ENCODE results near the gene VEZT. TPM values are rescaled to one million over a fixed set of nuclear protein-coding genes. Genes with fewer than 3 reads are reported as not detected.

VEZT gene
- polyA plus RNA-seq, 1 of the 3 experiments (the other 2 are of a cell fraction): 41.2 TPM

GRCh38 chr12:95217377-95218149, at the start of gene VEZT, which contains the start of gene FGD6 (continued):
- 0 out of 2 replicates have a peak, but pooled peaks have one; percentile 3 for TF ChIP-seq TCF12 (IDR thresholded peaks at IDR 0.05)
- peak; percentile 88 for TF ChIP-seq PBX3 (IDR thresholded peaks at IDR 0.05)
- peak; percentile 72 for TF ChIP-seq POLR2AphosphoS5 (IDR thresholded peaks at IDR 0.05; ENCODE audit: low read depth, low read length)
- TF ChIP-seq RFX5 (IDR thresholded peaks at IDR 0.05; ENCODE audit: low read length): no peak
- TF ChIP-seq SMC3 (IDR thresholded peaks at IDR 0.05; ENCODE audit: low read depth, low read length): peak; percentile 73
- TF ChIP-seq NRF1 (IDR thresholded peaks at IDR 0.05; ENCODE audit: low read depth, low read length): 0 out of 2 replicates have a peak, but pooled peaks have one; percentile 33
- no peak for TF ChIP-seq GATA2 (CRISPR knock-in tag; IDR thresholded peaks at IDR 0.05)
- TF ChIP-seq MAX (IDR thresholded peaks at IDR 0.05; ENCODE audit: low read depth): peak; percentile 88
- no peak for TF ChIP-seq TEAD4 (IDR thresholded peaks at IDR 0.05; ENCODE audit: borderline replicate concordance, insufficient read depth)
- peak; percentile 80 for TF ChIP-seq IRF3 (IDR thresholded peaks at IDR 0.05; ENCODE audit: low read depth, low read length)
- no peak for TF ChIP-seq USF2 (IDR thresholded peaks at IDR 0.05; ENCODE audit: borderline replicate concordance, low read depth, low read length)
- TF ChIP-seq CHD2 (IDR thresholded peaks at IDR 0.05; ENCODE audit: low read length, partially characterized antibody): peak; percentile 88
- TF ChIP-seq YY1 (IDR thresholded peaks at IDR 0.05; ENCODE audit: low read depth): peak; percentile 85; the same call in 1 of the 2 replicates

- TF ChIP-seq YY1 (IDR thresholded peaks at IDR 0.05; ENCODE audit: low read depth) (no peak), USF2 (IDR thresholded peaks at IDR 0.05; ENCODE audit: borderline replicate concordance, low read depth, low read length) (no peak), ELF1 (IDR thresholded peaks at IDR 0.05) (no peak), RAD21 (IDR thresholded peaks at IDR 0.05; ENCODE audit: low read length) (no peak), TEAD4 (IDR thresholded peaks at IDR 0.05; ENCODE audit: borderline replicate concordance, insufficient read depth) (no peak), RCOR1 (IDR thresholded peaks at IDR 0.05; ENCODE audit: low read length) (no peak), MEF2A (IDR thresholded peaks at IDR 0.05; ENCODE audit: borderline replicate concordance, low read depth) (no peak), JUND (IDR thresholded peaks at IDR 0.05) (no peak), MAX (IDR thresholded peaks at IDR 0.05; ENCODE audit: low read depth) (no peak), MXI1 (IDR thresholded peaks at IDR 0.05; ENCODE audit: low read depth, low read length) (no peak), TCF12 (IDR thresholded peaks at IDR 0.05) (no peak), NFIC (IDR thresholded peaks at IDR 0.05; ENCODE audit: borderline replicate concordance) (no peak), EP300 (IDR thresholded peaks at IDR 0.05; ENCODE audit: borderline replicate concordance in 1 of 2, low read depth in 1 of 2, low read length in 1 of 2) (no peak), PBX3 (IDR thresholded peaks at IDR 0.05) (no peak)
- H3K4me1 ChIP-seq (ENCODE audit: control insufficient read depth in 1 of 2, insufficient read depth in 2 of 2, low read depth in 1 of 2, low read length in 1 of 2): peaks cover 14 to 23% of the 10 kb centered on the region in 2 experiments; a peak in 3 of 4 replicates
- H3K9ac ChIP-seq: peak overlapping the region; percentile 15; the same call in 1 of the 2 replicates
- ChIA-PET CTCF (interaction anchor here (0.6 to 1.1 kb wide), 2 partner anchors 49 to 71 kb away, joined by 3 read pairs; partner anchors contain the start of genes FGD6 and VEZT), POLR2A (no interaction called here)
- H3K27ac ChIP-seq (ENCODE audit: low read depth in 2 of 2, low read length in 1 of 2): peak overlapping the region in 1 of 2 experiments; percentile 84; a peak in 2 of 4 replicates
- no peak for DNase-seq
- H3K79me2 ChIP-seq (ENCODE audit: insufficient read depth): no peaks in the 10 kb centered on the region
- no peaks in the 10 kb centered on the region for H3K27me3 ChIP-seq (ENCODE audit: insufficient read depth)
- H3K36me3 ChIP-seq (replicated peaks in 1 of 2; ENCODE audit: control insufficient read depth in 1 of 2, insufficient read depth in 2 of 2, low read length in 1 of 2): peaks cover 0 to 6% of the 10 kb centered on the region in 2 experiments
- H3K9me3 ChIP-seq: no peaks in the 10 kb centered on the region
- H3F3A ChIP-seq (replicated peaks; ENCODE audit: insufficient read depth): peaks cover 17% of the 10 kb centered on the region
- 82% methylated on average over 2 of the region's 2 CpGs for WGBS (ENCODE audit: low lambda C conversion rate)
- H3K4me2 ChIP-seq: no peak overlapping the region
- H2AFZ ChIP-seq (ENCODE audit: low read depth): no peak overlapping the region; the same call in 1 of the 2 replicates
- no peaks in the 10 kb centered on the region for H4K20me1 ChIP-seq (ENCODE audit: insufficient read depth)
- H3K4me3 ChIP-seq (ENCODE audit: low read depth in 2 of 2, low read length in 1 of 2): no peak overlapping the region
- H3K9me2 ChIP-seq: no peaks in the 10 kb centered on the region
These were observed 48.9 kb upstream of the VEZT start for GRCh38 chr12:95168746-95169145.
